H1 (cell line): ENCODE data around the gene UIMC1. TPM values are rescaled to one million over a fixed set of nuclear protein-coding genes. Genes with fewer than 3 reads are reported as not detected.

Experiments used
- CBX5 ChIP-seq: fragments of 300-800, 300-1000 bp; sonication (generic); IDR thresholded peaks from 2 replicates; pipeline ENCODE4 v1.7.1; 2016; ENCODE audit warnings: antibody characterized with exemption, low read length, low read depth
- CBX8 ChIP-seq: fragments of 300-800, 300-1000 bp; sonication (generic); IDR thresholded peaks from 2 replicates; pipeline ENCODE4 v1.7.1; 2016; ENCODE audit warnings: low read depth, low read length, borderline replicate concordance
- EP300 ChIP-seq, 2 experiments: IDR thresholded peaks; 1 replicate in 1 of 2; 2 replicates in 1 of 2; pipeline ENCODE4 v1.6.1; 2011 to 2012; ENCODE audit warnings: low read depth in 2 of 2, low read length in 2 of 2, mild to moderate bottlenecking in 2 of 2, borderline replicate concordance in 1 of 2, inconsistent platforms in 1 of 2, moderate library complexity in 1 of 2
- HDAC2 ChIP-seq, 2 experiments: fragments of 300-600 bp in 1 of 2; sonication (generic) in 1 of 2; IDR thresholded peaks; 2 replicates each; pipeline ENCODE4 v1.6.1; 2011 to 2012; ENCODE audit warnings: low read depth in 2 of 2, low read length in 2 of 2, mild to moderate bottlenecking in 2 of 2, moderate library complexity in 2 of 2, borderline replicate concordance in 1 of 2, inconsistent platforms in 1 of 2
- NRF1 ChIP-seq: IDR thresholded peaks from 2 replicates; pipeline ENCODE4 v1.6.1; 2011; ENCODE audit warnings: mild to moderate bottlenecking, low read depth, low read length, improper control_type of control experiment
- SIX5 ChIP-seq: IDR thresholded peaks from 2 replicates; pipeline ENCODE4 v1.6.1; 2011; ENCODE audit warnings: mild to moderate bottlenecking, low read depth, low read length
- YY1 ChIP-seq: IDR thresholded peaks from 2 replicates; pipeline ENCODE4 v1.6.1; 2011; ENCODE audit warnings: low read depth, mild to moderate bottlenecking, low read length
- polyA plus RNA-seq, 7 experiments: library from polyadenylated mRNA; depleted of rRNA in 3 of 7; stranded (reverse) in 5 of 7; unstranded in 2 of 7; fragments of >200 nt in 5 of 7; fragments of 200-250 nt in 2 of 7; gene quantifications; 1 replicate in 5 of 7; 2 replicates in 1 of 7; 4 replicates in 1 of 7; pipeline versions ENCODE4 v1.2.1 to v1.2.3, GENCODE V29; 2011 to 2013; ENCODE audit warnings: missing spikeins in 2 of 7, mixed read lengths in 2 of 7
- total RNA-seq: library from RNA; stranded (reverse); fragmentation: NEBNext Ultra II Directional; extraction: Animal tissue kit (Norgen Biotek cat#: 25700); gene quantifications from 2 replicates; pipeline ENCODE4 v1.2.1, GENCODE V29; 2021
- TF ChIP-seq, protein P1 (sequence below): fragments of 300-600 bp; sonication (generic); IDR thresholded peaks from 2 replicates; pipeline ENCODE4 v1.7.1; 2012; ENCODE audit warnings: low read length, moderate library complexity, mild to moderate bottlenecking, inconsistent platforms; ENCODE audit not compliant: insufficient replicate concordance
- TF ChIP-seq, protein P2 (sequence below): IDR thresholded peaks from 2 replicates; pipeline ENCODE4 v1.6.1; 2012; ENCODE audit warnings: low read length, inconsistent platforms

The UIMC1 gene
- total and polyA plus RNA-seq, 2 of the 8 experiments (the other 6 are each of a cell fraction or from before 2014, with no cell fraction given): 12.8 to 43.7 TPM

- no peak for TF ChIP-seq EP300 (IDR thresholded peaks at IDR 0.05; ENCODE audit: borderline replicate concordance in 1 of 2, low read depth in 2 of 2, low read length in 2 of 2)
- TF ChIP-seq SIX5: no peak
- TF ChIP-seq CBX8: no peak
- no peak for TF ChIP-seq HDAC2 (IDR thresholded peaks at IDR 0.05; ENCODE audit: borderline replicate concordance in 1 of 2, low read depth in 2 of 2, low read length in 2 of 2)
- no peak for TF ChIP-seq YY1
- TF ChIP-seq, protein P1, sequence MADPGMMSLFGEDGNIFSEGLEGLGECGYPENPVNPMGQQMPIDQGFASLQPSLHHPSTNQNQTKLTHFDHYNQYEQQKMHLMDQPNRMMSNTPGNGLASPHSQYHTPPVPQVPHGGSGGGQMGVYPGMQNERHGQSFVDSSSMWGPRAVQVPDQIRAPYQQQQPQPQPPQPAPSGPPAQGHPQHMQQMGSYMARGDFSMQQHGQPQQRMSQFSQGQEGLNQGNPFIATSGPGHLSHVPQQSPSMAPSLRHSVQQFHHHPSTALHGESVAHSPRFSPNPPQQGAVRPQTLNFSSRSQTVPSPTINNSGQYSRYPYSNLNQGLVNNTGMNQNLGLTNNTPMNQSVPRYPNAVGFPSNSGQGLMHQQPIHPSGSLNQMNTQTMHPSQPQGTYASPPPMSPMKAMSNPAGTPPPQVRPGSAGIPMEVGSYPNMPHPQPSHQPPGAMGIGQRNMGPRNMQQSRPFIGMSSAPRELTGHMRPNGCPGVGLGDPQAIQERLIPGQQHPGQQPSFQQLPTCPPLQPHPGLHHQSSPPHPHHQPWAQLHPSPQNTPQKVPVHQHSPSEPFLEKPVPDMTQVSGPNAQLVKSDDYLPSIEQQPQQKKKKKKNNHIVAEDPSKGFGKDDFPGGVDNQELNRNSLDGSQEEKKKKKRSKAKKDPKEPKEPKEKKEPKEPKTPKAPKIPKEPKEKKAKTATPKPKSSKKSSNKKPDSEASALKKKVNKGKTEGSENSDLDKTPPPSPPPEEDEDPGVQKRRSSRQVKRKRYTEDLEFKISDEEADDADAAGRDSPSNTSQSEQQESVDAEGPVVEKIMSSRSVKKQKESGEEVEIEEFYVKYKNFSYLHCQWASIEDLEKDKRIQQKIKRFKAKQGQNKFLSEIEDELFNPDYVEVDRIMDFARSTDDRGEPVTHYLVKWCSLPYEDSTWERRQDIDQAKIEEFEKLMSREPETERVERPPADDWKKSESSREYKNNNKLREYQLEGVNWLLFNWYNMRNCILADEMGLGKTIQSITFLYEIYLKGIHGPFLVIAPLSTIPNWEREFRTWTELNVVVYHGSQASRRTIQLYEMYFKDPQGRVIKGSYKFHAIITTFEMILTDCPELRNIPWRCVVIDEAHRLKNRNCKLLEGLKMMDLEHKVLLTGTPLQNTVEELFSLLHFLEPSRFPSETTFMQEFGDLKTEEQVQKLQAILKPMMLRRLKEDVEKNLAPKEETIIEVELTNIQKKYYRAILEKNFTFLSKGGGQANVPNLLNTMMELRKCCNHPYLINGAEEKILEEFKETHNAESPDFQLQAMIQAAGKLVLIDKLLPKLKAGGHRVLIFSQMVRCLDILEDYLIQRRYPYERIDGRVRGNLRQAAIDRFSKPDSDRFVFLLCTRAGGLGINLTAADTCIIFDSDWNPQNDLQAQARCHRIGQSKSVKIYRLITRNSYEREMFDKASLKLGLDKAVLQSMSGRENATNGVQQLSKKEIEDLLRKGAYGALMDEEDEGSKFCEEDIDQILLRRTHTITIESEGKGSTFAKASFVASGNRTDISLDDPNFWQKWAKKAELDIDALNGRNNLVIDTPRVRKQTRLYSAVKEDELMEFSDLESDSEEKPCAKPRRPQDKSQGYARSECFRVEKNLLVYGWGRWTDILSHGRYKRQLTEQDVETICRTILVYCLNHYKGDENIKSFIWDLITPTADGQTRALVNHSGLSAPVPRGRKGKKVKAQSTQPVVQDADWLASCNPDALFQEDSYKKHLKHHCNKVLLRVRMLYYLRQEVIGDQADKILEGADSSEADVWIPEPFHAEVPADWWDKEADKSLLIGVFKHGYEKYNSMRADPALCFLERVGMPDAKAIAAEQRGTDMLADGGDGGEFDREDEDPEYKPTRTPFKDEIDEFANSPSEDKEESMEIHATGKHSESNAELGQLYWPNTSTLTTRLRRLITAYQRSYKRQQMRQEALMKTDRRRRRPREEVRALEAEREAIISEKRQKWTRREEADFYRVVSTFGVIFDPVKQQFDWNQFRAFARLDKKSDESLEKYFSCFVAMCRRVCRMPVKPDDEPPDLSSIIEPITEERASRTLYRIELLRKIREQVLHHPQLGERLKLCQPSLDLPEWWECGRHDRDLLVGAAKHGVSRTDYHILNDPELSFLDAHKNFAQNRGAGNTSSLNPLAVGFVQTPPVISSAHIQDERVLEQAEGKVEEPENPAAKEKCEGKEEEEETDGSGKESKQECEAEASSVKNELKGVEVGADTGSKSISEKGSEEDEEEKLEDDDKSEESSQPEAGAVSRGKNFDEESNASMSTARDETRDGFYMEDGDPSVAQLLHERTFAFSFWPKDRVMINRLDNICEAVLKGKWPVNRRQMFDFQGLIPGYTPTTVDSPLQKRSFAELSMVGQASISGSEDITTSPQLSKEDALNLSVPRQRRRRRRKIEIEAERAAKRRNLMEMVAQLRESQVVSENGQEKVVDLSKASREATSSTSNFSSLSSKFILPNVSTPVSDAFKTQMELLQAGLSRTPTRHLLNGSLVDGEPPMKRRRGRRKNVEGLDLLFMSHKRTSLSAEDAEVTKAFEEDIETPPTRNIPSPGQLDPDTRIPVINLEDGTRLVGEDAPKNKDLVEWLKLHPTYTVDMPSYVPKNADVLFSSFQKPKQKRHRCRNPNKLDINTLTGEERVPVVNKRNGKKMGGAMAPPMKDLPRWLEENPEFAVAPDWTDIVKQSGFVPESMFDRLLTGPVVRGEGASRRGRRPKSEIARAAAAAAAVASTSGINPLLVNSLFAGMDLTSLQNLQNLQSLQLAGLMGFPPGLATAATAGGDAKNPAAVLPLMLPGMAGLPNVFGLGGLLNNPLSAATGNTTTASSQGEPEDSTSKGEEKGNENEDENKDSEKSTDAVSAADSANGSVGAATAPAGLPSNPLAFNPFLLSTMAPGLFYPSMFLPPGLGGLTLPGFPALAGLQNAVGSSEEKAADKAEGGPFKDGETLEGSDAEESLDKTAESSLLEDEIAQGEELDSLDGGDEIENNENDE: no peak
- TF ChIP-seq, protein P2, sequence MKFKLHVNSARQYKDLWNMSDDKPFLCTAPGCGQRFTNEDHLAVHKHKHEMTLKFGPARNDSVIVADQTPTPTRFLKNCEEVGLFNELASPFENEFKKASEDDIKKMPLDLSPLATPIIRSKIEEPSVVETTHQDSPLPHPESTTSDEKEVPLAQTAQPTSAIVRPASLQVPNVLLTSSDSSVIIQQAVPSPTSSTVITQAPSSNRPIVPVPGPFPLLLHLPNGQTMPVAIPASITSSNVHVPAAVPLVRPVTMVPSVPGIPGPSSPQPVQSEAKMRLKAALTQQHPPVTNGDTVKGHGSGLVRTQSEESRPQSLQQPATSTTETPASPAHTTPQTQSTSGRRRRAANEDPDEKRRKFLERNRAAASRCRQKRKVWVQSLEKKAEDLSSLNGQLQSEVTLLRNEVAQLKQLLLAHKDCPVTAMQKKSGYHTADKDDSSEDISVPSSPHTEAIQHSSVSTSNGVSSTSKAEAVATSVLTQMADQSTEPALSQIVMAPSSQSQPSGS: no peak
- TF ChIP-seq CBX5: no peak
- no peak for TF ChIP-seq NRF1
Measured at GRCh38 chr5:176863765-176864098, 142.8 kb downstream of the UIMC1 start (continued).
